D341Med (cell line): ENCODE data around the gene PZP.

Experiments
- DNase-seq: peaks from one replicate; pipeline ENCODE4 v3.0.0; 2012; ENCODE audit warnings: low spot score

The PZP gene

DNA sequence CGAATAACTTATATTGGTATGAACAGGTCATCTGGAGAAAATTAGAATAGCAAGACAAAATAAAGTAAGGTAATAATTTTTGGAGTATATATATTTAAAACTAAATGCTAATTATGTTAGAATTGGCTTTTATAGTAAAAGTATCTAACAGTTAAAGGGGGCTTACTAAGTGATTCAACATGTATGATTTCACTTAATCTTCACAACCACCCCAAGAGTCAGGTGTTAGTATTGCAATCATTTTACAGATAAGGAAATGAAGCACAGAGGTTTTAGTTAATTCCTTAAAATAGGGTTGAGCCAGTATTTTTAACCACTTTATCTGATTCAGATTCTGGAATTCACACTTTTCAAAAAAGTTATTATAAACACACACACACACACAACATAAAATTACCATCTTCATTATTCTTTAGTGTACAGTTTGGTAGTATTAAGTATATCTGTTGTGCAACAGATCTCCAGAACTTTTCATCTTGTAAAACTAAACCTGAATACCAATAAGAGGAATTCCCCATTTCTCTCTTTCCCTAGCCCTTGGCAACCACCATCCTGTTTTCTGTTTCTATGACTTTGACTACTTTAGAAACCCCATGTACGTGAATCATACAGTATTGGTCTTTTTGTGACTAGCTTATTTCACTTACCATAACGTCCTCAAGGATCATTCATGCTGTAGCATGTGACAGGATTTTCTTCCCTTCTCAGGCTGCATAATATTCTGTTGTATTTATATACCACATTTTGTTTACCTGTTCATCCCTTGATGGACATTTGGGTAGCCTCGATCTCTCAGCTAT, 104.9 kb downstream of the PZP start:
- no peak for DNase-seq

DNA sequence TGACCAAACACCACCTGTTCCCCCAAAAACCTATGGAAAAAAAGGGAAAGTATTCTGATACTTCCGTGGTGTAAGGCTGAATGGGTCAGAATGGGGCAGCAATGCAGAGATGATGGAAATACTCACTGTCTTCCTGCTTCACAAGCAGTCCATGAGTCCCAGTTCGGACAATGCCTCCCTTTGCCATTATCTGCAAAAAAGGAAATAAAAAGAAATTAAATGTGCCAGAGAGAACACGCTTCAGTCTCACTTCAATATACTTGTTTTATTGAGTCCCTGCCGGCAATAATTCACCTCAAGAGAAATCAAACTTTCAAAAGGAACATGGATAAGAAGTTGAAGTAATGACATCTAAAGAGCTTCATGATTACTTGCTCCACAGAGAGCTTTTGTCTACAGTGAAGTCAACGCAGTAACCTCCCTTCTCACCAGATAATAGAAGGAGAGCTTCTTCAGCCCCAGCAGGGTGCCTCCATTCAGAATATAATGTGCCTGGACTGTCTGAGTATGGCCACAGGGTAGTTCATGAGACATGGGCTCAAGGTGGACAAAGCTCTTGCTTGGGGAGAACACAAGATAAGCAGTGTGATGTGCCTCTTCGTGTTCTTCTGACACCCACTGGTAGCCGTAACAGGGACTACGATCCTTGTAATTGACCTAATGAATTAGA, 107.0 kb downstream of the PZP start:
- no peak for DNase-seq

DNA sequence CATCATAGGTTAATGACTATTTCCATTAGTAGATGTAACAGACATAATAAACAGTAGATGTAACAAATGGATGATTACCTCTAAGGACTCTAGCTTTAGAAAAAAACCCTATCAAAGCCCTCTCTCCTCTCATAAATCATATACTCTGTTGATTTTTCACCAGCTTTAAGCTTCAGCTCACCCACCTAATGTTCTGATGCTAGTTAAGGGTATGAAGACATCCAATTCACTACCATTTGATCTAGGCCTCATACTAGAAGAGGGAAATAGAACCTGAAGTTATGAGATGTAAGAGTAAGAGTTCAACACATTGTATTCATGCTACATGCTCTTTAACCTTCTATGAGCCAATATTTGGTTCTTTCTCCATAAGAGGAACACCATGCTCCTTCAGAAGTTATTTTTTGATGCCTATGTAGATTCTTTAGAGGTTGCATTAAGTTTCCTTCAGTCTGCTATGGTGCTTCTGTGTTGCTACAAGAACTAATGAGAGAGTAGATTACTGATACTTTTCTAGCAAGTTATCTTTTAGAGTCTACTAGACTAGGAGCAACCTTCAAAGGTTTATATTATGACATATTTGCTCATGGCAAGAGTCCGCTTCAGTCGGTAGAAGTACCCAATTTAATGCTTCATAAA, 108.5 kb downstream of the PZP start:
- DNase-seq, result no peak
